ENCODE data around the gene AIPL1. TPM values are rescaled to one million over a fixed set of nuclear protein-coding genes. Genes with fewer than 3 reads are reported as not detected.
A peak's percentile ranks its signal among the peaks of the same experiment; 100 is the strongest.

AIPL1 gene
- total and polyA plus RNA-seq, 2 experiments from 2014 or later, result 0.17 to 0.24 TPM

DNA sequence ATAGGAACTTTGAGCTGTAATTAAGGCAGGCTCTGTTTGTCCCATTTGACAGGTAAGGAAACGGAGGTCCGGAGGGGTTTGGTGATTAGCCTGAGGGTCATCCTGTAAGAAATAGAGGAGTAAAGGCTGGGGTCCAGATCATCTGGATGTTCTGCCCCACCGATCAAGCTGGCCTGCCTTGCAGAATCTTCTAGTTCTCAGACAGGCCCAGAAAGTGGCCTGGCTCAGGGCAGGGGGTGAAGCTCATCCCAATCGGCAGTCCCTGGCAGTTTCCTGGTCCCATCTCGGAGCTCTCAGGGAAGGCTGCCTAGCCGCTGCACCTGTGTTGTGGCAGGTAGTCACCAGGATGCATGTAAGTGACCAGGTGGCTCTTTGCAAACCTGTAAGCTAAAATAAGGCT, 13.6 kb upstream of the AIPL1 start:
- peaks cover 38% of the 10 kb centered on the region for H3K4me1 ChIP-seq (ENCODE audit: insufficient read depth)
- DNase-seq (ENCODE audit: low spot score) (no peak), ATAC-seq (no peak)
- no peak overlapping the region for H3K4me3 ChIP-seq
- no peaks in the 10 kb centered on the region for H3K9me2 ChIP-seq (ENCODE audit: insufficient read depth)
- H3K27ac Mint-ChIP-seq, result peak overlapping the region; percentile 70; the same call in 1 of the 2 replicates
- peaks cover 17% of the 10 kb centered on the region for H4K20me1 ChIP-seq (replicated peaks; ENCODE audit: insufficient read depth)
- no peak overlapping the region for H3K27ac ChIP-seq (ENCODE audit: low read depth)
- peaks cover 27% of the 10 kb centered on the region for H3K36me3 ChIP-seq (ENCODE audit: insufficient read depth)
- no peak overlapping the region for H2AFZ ChIP-seq
- H3K27me3 ChIP-seq (ENCODE audit: insufficient read depth), result no peaks in the 10 kb centered on the region
- peaks cover 70% of the 10 kb centered on the region for H3K36me3 Mint-ChIP-seq (ENCODE audit: low read depth)
- TF ChIP-seq, protein P1, sequence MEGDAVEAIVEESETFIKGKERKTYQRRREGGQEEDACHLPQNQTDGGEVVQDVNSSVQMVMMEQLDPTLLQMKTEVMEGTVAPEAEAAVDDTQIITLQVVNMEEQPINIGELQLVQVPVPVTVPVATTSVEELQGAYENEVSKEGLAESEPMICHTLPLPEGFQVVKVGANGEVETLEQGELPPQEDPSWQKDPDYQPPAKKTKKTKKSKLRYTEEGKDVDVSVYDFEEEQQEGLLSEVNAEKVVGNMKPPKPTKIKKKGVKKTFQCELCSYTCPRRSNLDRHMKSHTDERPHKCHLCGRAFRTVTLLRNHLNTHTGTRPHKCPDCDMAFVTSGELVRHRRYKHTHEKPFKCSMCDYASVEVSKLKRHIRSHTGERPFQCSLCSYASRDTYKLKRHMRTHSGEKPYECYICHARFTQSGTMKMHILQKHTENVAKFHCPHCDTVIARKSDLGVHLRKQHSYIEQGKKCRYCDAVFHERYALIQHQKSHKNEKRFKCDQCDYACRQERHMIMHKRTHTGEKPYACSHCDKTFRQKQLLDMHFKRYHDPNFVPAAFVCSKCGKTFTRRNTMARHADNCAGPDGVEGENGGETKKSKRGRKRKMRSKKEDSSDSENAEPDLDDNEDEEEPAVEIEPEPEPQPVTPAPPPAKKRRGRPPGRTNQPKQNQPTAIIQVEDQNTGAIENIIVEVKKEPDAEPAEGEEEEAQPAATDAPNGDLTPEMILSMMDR (conservative IDR thresholded peaks at IDR 0.05; ENCODE audit: low read depth in 2 of 2), result no peak
- TF ChIP-seq JUNB (IDR thresholded peaks at IDR 0.05; ENCODE audit: unreplicated experiment) (no peak), ZNF114 (CRISPR knock-in tag; IDR thresholded peaks at IDR 0.05) (no peak), CREB1 (CRISPR knock-in tag; IDR thresholded peaks at IDR 0.05; ENCODE audit: low read depth) (no peak), POLR2AphosphoS5 (IDR thresholded peaks at IDR 0.05; ENCODE audit: low read depth) (no peak), EZH2phosphoT487 (IDR thresholded peaks at IDR 0.05; ENCODE audit: unreplicated experiment) (no peak), NANOG (IDR thresholded peaks at IDR 0.05; ENCODE audit: borderline replicate concordance) (no peak), STAT1 (IDR thresholded peaks at IDR 0.05; ENCODE audit: unreplicated experiment) (no peak), ZNF331 (CRISPR knock-in tag; IDR thresholded peaks at IDR 0.05; ENCODE audit: low read depth) (no peak), EZH2 (IDR thresholded peaks at IDR 0.05; ENCODE audit: low read depth, unreplicated experiment) (no peak)
- TF ChIP-seq, protein P2, sequence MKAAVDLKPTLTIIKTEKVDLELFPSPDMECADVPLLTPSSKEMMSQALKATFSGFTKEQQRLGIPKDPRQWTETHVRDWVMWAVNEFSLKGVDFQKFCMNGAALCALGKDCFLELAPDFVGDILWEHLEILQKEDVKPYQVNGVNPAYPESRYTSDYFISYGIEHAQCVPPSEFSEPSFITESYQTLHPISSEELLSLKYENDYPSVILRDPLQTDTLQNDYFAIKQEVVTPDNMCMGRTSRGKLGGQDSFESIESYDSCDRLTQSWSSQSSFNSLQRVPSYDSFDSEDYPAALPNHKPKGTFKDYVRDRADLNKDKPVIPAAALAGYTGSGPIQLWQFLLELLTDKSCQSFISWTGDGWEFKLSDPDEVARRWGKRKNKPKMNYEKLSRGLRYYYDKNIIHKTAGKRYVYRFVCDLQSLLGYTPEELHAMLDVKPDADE (IDR thresholded peaks at IDR 0.05), result no peak
- TF ChIP-seq, protein P3, sequence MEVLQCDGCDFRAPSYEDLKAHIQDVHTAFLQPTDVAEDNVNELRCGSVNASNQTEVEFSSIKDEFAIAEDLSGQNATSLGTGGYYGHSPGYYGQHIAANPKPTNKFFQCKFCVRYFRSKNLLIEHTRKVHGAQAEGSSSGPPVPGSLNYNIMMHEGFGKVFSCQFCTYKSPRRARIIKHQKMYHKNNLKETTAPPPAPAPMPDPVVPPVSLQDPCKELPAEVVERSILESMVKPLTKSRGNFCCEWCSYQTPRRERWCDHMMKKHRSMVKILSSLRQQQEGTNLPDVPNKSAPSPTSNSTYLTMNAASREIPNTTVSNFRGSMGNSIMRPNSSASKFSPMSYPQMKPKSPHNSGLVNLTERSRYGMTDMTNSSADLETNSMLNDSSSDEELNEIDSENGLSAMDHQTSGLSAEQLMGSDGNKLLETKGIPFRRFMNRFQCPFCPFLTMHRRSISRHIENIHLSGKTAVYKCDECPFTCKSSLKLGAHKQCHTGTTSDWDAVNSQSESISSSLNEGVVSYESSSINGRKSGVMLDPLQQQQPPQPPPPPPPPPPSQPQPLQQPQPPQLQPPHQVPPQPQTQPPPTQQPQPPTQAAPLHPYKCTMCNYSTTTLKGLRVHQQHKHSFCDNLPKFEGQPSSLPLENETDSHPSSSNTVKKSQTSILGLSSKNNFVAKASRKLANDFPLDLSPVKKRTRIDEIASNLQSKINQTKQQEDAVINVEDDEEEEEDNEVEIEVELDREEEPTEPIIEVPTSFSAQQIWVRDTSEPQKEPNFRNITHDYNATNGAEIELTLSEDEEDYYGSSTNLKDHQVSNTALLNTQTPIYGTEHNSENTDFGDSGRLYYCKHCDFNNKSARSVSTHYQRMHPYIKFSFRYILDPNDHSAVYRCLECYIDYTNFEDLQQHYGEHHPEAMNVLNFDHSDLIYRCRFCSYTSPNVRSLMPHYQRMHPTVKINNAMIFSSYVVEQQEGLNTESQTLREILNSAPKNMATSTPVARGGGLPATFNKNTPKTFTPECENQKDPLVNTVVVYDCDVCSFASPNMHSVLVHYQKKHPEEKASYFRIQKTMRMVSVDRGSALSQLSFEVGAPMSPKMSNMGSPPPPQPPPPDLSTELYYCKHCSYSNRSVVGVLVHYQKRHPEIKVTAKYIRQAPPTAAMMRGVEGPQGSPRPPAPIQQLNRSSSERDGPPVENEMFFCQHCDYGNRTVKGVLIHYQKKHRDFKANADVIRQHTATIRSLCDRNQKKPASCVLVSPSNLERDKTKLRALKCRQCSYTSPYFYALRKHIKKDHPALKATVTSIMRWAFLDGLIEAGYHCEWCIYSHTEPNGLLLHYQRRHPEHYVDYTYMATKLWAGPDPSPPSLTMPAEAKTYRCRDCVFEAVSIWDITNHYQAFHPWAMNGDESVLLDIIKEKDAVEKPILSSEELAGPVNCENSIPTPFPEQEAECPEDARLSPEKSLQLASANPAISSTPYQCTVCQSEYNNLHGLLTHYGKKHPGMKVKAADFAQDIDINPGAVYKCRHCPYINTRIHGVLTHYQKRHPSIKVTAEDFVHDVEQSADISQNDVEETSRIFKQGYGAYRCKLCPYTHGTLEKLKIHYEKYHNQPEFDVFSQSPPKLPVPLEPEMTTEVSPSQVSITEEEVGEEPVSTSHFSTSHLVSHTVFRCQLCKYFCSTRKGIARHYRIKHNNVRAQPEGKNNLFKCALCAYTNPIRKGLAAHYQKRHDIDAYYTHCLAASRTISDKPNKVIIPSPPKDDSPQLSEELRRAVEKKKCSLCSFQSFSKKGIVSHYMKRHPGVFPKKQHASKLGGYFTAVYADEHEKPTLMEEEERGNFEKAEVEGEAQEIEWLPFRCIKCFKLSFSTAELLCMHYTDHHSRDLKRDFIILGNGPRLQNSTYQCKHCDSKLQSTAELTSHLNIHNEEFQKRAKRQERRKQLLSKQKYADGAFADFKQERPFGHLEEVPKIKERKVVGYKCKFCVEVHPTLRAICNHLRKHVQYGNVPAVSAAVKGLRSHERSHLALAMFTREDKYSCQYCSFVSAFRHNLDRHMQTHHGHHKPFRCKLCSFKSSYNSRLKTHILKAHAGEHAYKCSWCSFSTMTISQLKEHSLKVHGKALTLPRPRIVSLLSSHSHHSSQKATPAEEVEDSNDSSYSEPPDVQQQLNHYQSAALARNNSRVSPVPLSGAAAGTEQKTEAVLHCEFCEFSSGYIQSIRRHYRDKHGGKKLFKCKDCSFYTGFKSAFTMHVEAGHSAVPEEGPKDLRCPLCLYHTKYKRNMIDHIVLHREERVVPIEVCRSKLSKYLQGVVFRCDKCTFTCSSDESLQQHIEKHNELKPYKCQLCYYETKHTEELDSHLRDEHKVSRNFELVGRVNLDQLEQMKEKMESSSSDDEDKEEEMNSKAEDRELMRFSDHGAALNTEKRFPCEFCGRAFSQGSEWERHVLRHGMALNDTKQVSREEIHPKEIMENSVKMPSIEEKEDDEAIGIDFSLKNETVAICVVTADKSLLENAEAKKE (CRISPR knock-in tag; IDR thresholded peaks at IDR 0.05), result no peak
- TF ChIP-seq, protein P4, sequence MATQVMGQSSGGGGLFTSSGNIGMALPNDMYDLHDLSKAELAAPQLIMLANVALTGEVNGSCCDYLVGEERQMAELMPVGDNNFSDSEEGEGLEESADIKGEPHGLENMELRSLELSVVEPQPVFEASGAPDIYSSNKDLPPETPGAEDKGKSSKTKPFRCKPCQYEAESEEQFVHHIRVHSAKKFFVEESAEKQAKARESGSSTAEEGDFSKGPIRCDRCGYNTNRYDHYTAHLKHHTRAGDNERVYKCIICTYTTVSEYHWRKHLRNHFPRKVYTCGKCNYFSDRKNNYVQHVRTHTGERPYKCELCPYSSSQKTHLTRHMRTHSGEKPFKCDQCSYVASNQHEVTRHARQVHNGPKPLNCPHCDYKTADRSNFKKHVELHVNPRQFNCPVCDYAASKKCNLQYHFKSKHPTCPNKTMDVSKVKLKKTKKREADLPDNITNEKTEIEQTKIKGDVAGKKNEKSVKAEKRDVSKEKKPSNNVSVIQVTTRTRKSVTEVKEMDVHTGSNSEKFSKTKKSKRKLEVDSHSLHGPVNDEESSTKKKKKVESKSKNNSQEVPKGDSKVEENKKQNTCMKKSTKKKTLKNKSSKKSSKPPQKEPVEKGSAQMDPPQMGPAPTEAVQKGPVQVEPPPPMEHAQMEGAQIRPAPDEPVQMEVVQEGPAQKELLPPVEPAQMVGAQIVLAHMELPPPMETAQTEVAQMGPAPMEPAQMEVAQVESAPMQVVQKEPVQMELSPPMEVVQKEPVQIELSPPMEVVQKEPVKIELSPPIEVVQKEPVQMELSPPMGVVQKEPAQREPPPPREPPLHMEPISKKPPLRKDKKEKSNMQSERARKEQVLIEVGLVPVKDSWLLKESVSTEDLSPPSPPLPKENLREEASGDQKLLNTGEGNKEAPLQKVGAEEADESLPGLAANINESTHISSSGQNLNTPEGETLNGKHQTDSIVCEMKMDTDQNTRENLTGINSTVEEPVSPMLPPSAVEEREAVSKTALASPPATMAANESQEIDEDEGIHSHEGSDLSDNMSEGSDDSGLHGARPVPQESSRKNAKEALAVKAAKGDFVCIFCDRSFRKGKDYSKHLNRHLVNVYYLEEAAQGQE (IDR thresholded peaks at IDR 0.05; ENCODE audit: unreplicated experiment), result no peak
- H3F3A ChIP-seq (replicated peaks; ENCODE audit: low read depth), result peaks cover 19% of the 10 kb centered on the region; the same call in 1 of the 2 replicates
- H3K4me2 ChIP-seq, result no peak overlapping the region
- H3K79me2 ChIP-seq (replicated peaks; ENCODE audit: insufficient read depth), result peaks cover 24% of the 10 kb centered on the region
- no peak overlapping the region for H3K4me3 Mint-ChIP-seq
- H3K27me3 Mint-ChIP-seq (ENCODE audit: insufficient read depth, low read depth, poor library complexity), result peaks cover 22% of the 10 kb centered on the region
- H3K4me1 Mint-ChIP-seq, result peaks cover 60% of the 10 kb centered on the region
- peaks cover under 1% of the 10 kb centered on the region; the same call in 2 of the 3 replicates for H3K9me3 Mint-ChIP-seq
